GM19438 (cell line): ENCODE measurements around the gene THPO.

Experiments used
- ATAC-seq: cut with Tn5 transposase; IDR thresholded peaks from one replicate; pipeline ENCODE4 v1.9.1; 2021; ENCODE audit warnings: low read depth; ENCODE audit not compliant: unreplicated experiment

The THPO gene

GRCh38 chr3:184386047-184386806 is 8.2 kb upstream of the THPO start:
- ATAC-seq, result no peak

- no peak for ATAC-seq
Measured at GRCh38 chr3:184384856-184385422, 6.9 kb upstream of the THPO start.

- ATAC-seq, result no peak
Measured at GRCh38 chr3:184384342-184384741, 6.3 kb upstream of the THPO start.

GRCh38 chr3:184383033-184383740 is 5.2 kb upstream of the THPO start:
- no peak for ATAC-seq

GRCh38 chr3:184382326-184383032 is 4.5 kb upstream of the THPO start:
- ATAC-seq, result no peak

- ATAC-seq, result no peak
Measured at GRCh38 chr3:184381261-184382224, 3.5 kb upstream of the THPO start.

- no peak for ATAC-seq
Measured at GRCh38 chr3:184380627-184381260, 2.7 kb upstream of the THPO start.

- ATAC-seq, result no peak
Measured at GRCh38 chr3:184380185-184380626, 2.2 kb upstream of the THPO start.

- ATAC-seq, result no peak
Measured at GRCh38 chr3:184379358-184380184, 1.6 kb upstream of the THPO start, which contains the start of gene CHRD. CHRD (plus strand) TSS chr3:184380054; CDS start chr3:184380319, 265 bp downstream.

- ATAC-seq, result no peak
Measured at GRCh38 chr3:184378651-184379357, 797 bp upstream of the THPO start.

- ATAC-seq, result no peak
Measured at GRCh38 chr3:184377374-184377773, 633 bp downstream of the THPO start.

- no peak for ATAC-seq
Measured at GRCh38 chr3:184375747-184376461, 2.1 kb downstream of the THPO start.

GRCh38 chr3:184373422-184373821 is 4.6 kb downstream of the THPO start:
- no peak for ATAC-seq

- ATAC-seq, result no peak
Measured at GRCh38 chr3:184372911-184373310, 5.1 kb downstream of the THPO start.

- no peak for ATAC-seq
Measured at GRCh38 chr3:184372296-184372821, 5.6 kb downstream of the THPO start.

- ATAC-seq, result no peak
Measured at GRCh38 chr3:184371570-184372018, 6.4 kb downstream of the THPO start.
